Measurements from ENCODE around the gene TPRA1. TPM values are rescaled to one million over a fixed set of nuclear protein-coding genes. Genes with fewer than 3 reads are reported as not detected.

Gene TPRA1
- total RNA-seq, 1 experiment from 2014 or later, result 20.0 TPM

- peaks cover 3% of the 10 kb centered on the region for H4K20me1 ChIP-seq (ENCODE audit: control insufficient read depth, insufficient read depth, insufficient read length)
- no peak overlapping the region for H3K4ac ChIP-seq (ENCODE audit: low read depth, low read length)
- no peak overlapping the region for H3K14ac ChIP-seq (ENCODE audit: insufficient read depth, low read length)
- peak overlapping the region; percentile 34 for H3K4me2 ChIP-seq (ENCODE audit: insufficient read depth, insufficient read length, low read length)
- no peak overlapping the region for H4K5ac ChIP-seq (ENCODE audit: insufficient read length, low read depth, low read length)
- H3K4me1 Mint-ChIP-seq, result peaks cover 21 to 22% of the 10 kb centered on the region in 2 experiments
- H3K9me3 ChIP-seq (ENCODE audit: control insufficient read depth, low read depth, low read length), result no peaks in the 10 kb centered on the region
- H4K8ac ChIP-seq (replicated peaks; ENCODE audit: insufficient read length, low read depth, low read length), result no peak overlapping the region
- H3K4me1 ChIP-seq (ENCODE audit: insufficient read depth, low read length), result no peaks in the 10 kb centered on the region
- DNase-seq, result no peak
- no peak overlapping the region for H2AK5ac ChIP-seq (ENCODE audit: insufficient read length, low read length)
- H3K4me3 Mint-ChIP-seq, result peak overlapping the region; percentile 75 to 93
- H2AFZ ChIP-seq (ENCODE audit: low read length), result no peak overlapping the region
- H3K27ac ChIP-seq (ENCODE audit: insufficient read length, low read depth, low read length), result no peak overlapping the region
- no peak overlapping the region for H3K56ac ChIP-seq (ENCODE audit: insufficient read length, low read depth, low read length)
- no peak overlapping the region for H3T11ph ChIP-seq (ENCODE audit: low read length)
- no peak overlapping the region for H2BK12ac ChIP-seq (ENCODE audit: insufficient read length, low read depth, low read length)
- H2BK20ac ChIP-seq (ENCODE audit: low read depth, low read length, poor library complexity, severe bottlenecking), result no peak overlapping the region
- H3K36me3 Mint-ChIP-seq (ENCODE audit: insufficient read depth in 1 of 3, low read depth in 3 of 3), result peaks cover 0 to 8% (median 4%) of the 10 kb centered on the region in 3 experiments; a peak in 3 of 7 replicates
- peaks cover 5% of the 10 kb centered on the region for H3K23me2 ChIP-seq (ENCODE audit: insufficient read length, low read depth, low read length, poor library complexity, severe bottlenecking)
- H3K18ac ChIP-seq (ENCODE audit: insufficient read length, low read depth, low read length), result no peak overlapping the region
- H3K9ac ChIP-seq (ENCODE audit: extremely low read depth, insufficient read length, low read length), result peak overlapping the region; percentile 35
- H3K79me1 ChIP-seq (ENCODE audit: insufficient read depth, low read depth, low read length, poor library complexity, severe bottlenecking), result no peaks in the 10 kb centered on the region
- H3K9me3 Mint-ChIP-seq, result no peaks in the 10 kb centered on the region; a peak in 1 of 5 replicates
- H3K23ac ChIP-seq (ENCODE audit: insufficient read length, low read depth, low read length), result no peak overlapping the region
- H3K27me3 ChIP-seq (ENCODE audit: insufficient read depth, low read length), result no peaks in the 10 kb centered on the region
- no peak overlapping the region for H2BK5ac ChIP-seq (ENCODE audit: insufficient read length, low read length)
- H2BK15ac ChIP-seq (ENCODE audit: low read depth, low read length), result no peak overlapping the region
- H3K27ac Mint-ChIP-seq, result no peak overlapping the region
- no peaks in the 10 kb centered on the region for H3K79me2 ChIP-seq (ENCODE audit: insufficient read depth, low read length)
- TF ChIP-seq, protein P1, sequence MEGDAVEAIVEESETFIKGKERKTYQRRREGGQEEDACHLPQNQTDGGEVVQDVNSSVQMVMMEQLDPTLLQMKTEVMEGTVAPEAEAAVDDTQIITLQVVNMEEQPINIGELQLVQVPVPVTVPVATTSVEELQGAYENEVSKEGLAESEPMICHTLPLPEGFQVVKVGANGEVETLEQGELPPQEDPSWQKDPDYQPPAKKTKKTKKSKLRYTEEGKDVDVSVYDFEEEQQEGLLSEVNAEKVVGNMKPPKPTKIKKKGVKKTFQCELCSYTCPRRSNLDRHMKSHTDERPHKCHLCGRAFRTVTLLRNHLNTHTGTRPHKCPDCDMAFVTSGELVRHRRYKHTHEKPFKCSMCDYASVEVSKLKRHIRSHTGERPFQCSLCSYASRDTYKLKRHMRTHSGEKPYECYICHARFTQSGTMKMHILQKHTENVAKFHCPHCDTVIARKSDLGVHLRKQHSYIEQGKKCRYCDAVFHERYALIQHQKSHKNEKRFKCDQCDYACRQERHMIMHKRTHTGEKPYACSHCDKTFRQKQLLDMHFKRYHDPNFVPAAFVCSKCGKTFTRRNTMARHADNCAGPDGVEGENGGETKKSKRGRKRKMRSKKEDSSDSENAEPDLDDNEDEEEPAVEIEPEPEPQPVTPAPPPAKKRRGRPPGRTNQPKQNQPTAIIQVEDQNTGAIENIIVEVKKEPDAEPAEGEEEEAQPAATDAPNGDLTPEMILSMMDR (conservative IDR thresholded peaks at IDR 0.05), result no peak
- no peak overlapping the region for H2BK120ac ChIP-seq (ENCODE audit: low read depth, low read length, poor library complexity, severe bottlenecking)
- peaks cover 4% of the 10 kb centered on the region for H3K27me3 Mint-ChIP-seq (ENCODE audit: low read depth)
- no CpG with 5 or more reads among the region's 56 CpGs for WGBS (ENCODE audit: extremely low coverage, insufficient read length, low lambda C conversion rate)
- H4K91ac ChIP-seq (ENCODE audit: insufficient read length, low read depth, low read length), result no peak overlapping the region
Observed at GRCh38 chr3:127589600-127590281, 792 bp downstream of the TPRA1 start.

All from H9 (cell line).